Astrocyte (in vitro differentiated cells and primary cell): ENCODE measurements around the gene INTS13.

Source experiments
- CTCF ChIP-seq: IDR thresholded peaks from 2 replicates; pipeline ENCODE4 v1.5.1; 2011; ENCODE audit warnings: low read depth, mild to moderate bottlenecking, inconsistent platforms, low read length, moderate library complexity; ENCODE audit not compliant: insufficient read depth
- EZH2 ChIP-seq: IDR thresholded peaks from 2 replicates; pipeline ENCODE4 v1.6.1; 2012; ENCODE audit warnings: mild to moderate bottlenecking, low read length, inconsistent platforms; ENCODE audit not compliant: insufficient read depth

GRCh38 chr12:26884765-26885576, 52.8 kb downstream of the INTS13 start:
- TF ChIP-seq CTCF (peak; percentile 98), EZH2 (no peak)
